ENCODE results near the gene TWF1. TPM values are rescaled to one million over a fixed set of nuclear protein-coding genes. Genes with fewer than 3 reads are reported as not detected.

Gene TWF1
- polyA plus RNA-seq, 1 donor from 2014 or later, result 97.2 TPM

- Histone ChIP-seq H3K4me2 (ENCODE audit: low read length) (no peak overlapping the region), H4K20me1 (ENCODE audit: insufficient read depth) (no peaks in the 10 kb centered on the region), H3K36me3 (ENCODE audit: insufficient read depth, low read length) (no peaks in the 10 kb centered on the region), H3K79me2 (replicated peaks; ENCODE audit: insufficient read depth, low read length) (no peaks in the 10 kb centered on the region), H3K27me3 (ENCODE audit: insufficient read depth, low read depth, low read length) (no peaks in the 10 kb centered on the region), H3K9me3 (ENCODE audit: low read length) (no peaks in the 10 kb centered on the region), H3K27ac (ENCODE audit: low read length) (no peak overlapping the region), H3K9me2 (ENCODE audit: insufficient read depth, low read length) (no peaks in the 10 kb centered on the region), H3K9ac (ENCODE audit: low read length) (no peak overlapping the region), H3K4me3 (ENCODE audit: low read length) (no peak overlapping the region), H3F3A (ENCODE audit: insufficient read depth, low read length, poor library complexity, severe bottlenecking) (no peaks in the 10 kb centered on the region), H2AFZ (ENCODE audit: low read depth, low read length) (no peak overlapping the region)
- TF ChIP-seq EZH2 (IDR thresholded peaks at IDR 0.05; ENCODE audit: borderline replicate concordance, insufficient read depth, low read length, poor library complexity, severe bottlenecking), result no peak
- TF ChIP-seq SMC3 (conservative IDR thresholded peaks at IDR 0.05; ENCODE audit: poor library complexity), result no peak
- no peak for TF ChIP-seq MXI1 (conservative IDR thresholded peaks at IDR 0.05; ENCODE audit: poor library complexity, severe bottlenecking)
- TF ChIP-seq, protein P1, sequence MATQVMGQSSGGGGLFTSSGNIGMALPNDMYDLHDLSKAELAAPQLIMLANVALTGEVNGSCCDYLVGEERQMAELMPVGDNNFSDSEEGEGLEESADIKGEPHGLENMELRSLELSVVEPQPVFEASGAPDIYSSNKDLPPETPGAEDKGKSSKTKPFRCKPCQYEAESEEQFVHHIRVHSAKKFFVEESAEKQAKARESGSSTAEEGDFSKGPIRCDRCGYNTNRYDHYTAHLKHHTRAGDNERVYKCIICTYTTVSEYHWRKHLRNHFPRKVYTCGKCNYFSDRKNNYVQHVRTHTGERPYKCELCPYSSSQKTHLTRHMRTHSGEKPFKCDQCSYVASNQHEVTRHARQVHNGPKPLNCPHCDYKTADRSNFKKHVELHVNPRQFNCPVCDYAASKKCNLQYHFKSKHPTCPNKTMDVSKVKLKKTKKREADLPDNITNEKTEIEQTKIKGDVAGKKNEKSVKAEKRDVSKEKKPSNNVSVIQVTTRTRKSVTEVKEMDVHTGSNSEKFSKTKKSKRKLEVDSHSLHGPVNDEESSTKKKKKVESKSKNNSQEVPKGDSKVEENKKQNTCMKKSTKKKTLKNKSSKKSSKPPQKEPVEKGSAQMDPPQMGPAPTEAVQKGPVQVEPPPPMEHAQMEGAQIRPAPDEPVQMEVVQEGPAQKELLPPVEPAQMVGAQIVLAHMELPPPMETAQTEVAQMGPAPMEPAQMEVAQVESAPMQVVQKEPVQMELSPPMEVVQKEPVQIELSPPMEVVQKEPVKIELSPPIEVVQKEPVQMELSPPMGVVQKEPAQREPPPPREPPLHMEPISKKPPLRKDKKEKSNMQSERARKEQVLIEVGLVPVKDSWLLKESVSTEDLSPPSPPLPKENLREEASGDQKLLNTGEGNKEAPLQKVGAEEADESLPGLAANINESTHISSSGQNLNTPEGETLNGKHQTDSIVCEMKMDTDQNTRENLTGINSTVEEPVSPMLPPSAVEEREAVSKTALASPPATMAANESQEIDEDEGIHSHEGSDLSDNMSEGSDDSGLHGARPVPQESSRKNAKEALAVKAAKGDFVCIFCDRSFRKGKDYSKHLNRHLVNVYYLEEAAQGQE (IDR thresholded peaks at IDR 0.05; ENCODE audit: borderline replicate concordance), result no peak
- TF ChIP-seq RAD21 (conservative IDR thresholded peaks at IDR 0.05), result no peak
- TF ChIP-seq, protein P2, sequence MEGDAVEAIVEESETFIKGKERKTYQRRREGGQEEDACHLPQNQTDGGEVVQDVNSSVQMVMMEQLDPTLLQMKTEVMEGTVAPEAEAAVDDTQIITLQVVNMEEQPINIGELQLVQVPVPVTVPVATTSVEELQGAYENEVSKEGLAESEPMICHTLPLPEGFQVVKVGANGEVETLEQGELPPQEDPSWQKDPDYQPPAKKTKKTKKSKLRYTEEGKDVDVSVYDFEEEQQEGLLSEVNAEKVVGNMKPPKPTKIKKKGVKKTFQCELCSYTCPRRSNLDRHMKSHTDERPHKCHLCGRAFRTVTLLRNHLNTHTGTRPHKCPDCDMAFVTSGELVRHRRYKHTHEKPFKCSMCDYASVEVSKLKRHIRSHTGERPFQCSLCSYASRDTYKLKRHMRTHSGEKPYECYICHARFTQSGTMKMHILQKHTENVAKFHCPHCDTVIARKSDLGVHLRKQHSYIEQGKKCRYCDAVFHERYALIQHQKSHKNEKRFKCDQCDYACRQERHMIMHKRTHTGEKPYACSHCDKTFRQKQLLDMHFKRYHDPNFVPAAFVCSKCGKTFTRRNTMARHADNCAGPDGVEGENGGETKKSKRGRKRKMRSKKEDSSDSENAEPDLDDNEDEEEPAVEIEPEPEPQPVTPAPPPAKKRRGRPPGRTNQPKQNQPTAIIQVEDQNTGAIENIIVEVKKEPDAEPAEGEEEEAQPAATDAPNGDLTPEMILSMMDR (IDR thresholded peaks at IDR 0.05; ENCODE audit: poor library complexity, severe bottlenecking), result no peak
- TF ChIP-seq TAF1 (IDR thresholded peaks at IDR 0.05; ENCODE audit: low read depth), result no peak
- no peak for TF ChIP-seq POLR2AphosphoS5 (IDR thresholded peaks at IDR 0.05)
These were observed 9.3 kb upstream of the TWF1 start for GRCh38 chr12:43815416-43815815.

DNA sequence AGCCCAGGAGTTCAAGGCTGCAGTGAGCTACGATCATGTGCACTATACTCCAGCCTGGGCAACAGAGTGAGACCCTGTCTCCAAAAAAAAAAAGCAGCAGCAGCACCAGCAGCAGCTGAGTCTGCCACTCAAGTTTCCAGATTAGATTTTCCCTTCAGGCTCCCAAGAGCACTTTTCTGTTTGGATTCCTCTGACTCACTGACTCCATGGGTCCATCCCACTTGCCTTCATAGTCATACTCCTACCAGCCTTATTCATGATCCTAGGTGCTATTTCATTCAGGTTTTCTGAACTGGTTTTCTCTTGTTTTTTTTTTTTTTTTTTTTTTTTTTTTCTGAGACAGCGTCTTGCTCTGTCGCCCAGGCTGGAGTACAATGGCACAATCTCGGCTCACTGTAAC, 6.8 kb upstream of the TWF1 start:
- H3K4me3 ChIP-seq (ENCODE audit: low read length), result no peak overlapping the region

More for the DNA sequence above, 6.8 kb upstream of the TWF1 start:
- Histone ChIP-seq H3K36me3 (ENCODE audit: insufficient read depth, low read length) (no peaks in the 10 kb centered on the region), H3K4me2 (ENCODE audit: low read length) (no peak overlapping the region), H3K27ac (ENCODE audit: low read length) (no peak overlapping the region), H3K27me3 (ENCODE audit: insufficient read depth, low read depth, low read length) (no peaks in the 10 kb centered on the region), H3K9me3 (ENCODE audit: low read length) (no peaks in the 10 kb centered on the region), H3K9ac (ENCODE audit: low read length) (no peak overlapping the region), H4K20me1 (ENCODE audit: insufficient read depth) (no peaks in the 10 kb centered on the region), H3K9me2 (ENCODE audit: insufficient read depth, low read length) (no peaks in the 10 kb centered on the region), H2AFZ (ENCODE audit: low read depth, low read length) (no peak overlapping the region), H3F3A (ENCODE audit: insufficient read depth, low read length, poor library complexity, severe bottlenecking) (no peaks in the 10 kb centered on the region), H3K79me2 (replicated peaks; ENCODE audit: insufficient read depth, low read length) (no peaks in the 10 kb centered on the region)
- TF ChIP-seq MXI1 (conservative IDR thresholded peaks at IDR 0.05; ENCODE audit: poor library complexity, severe bottlenecking) (no peak), SMC3 (conservative IDR thresholded peaks at IDR 0.05; ENCODE audit: poor library complexity) (no peak), EZH2 (IDR thresholded peaks at IDR 0.05; ENCODE audit: borderline replicate concordance, insufficient read depth, low read length, poor library complexity, severe bottlenecking) (no peak), TAF1 (IDR thresholded peaks at IDR 0.05; ENCODE audit: low read depth) (no peak), POLR2AphosphoS5 (IDR thresholded peaks at IDR 0.05) (no peak), RAD21 (conservative IDR thresholded peaks at IDR 0.05) (no peak)
- TF ChIP-seq, protein P2 (IDR thresholded peaks at IDR 0.05; ENCODE audit: poor library complexity, severe bottlenecking), result no peak
- TF ChIP-seq, protein P1 (IDR thresholded peaks at IDR 0.05; ENCODE audit: borderline replicate concordance), result no peak
